Neural crest cell (in vitro differentiated cells): ENCODE results near the gene SYK. TPM values are rescaled to one million over a fixed set of nuclear protein-coding genes. Genes with fewer than 3 reads are reported as not detected.

ENCODE experiments used
- DNase-seq: peaks from one replicate; pipeline ENCODE4 v3.0.0; 2021; ENCODE audit warnings: low read depth, mixed read lengths, low spot score
- H3K27ac Mint-ChIP-seq: one replicate; pipeline ENCODE4 v1.8.0; 2021; ENCODE audit warnings: mild to moderate bottlenecking, mixed read lengths; ENCODE audit not compliant: unreplicated experiment
- H3K27me3 Mint-ChIP-seq: 2 replicates; pipeline ENCODE4 v1.8.0; 2021; ENCODE audit warnings: low read depth, mild to moderate bottlenecking, mixed read lengths
- H3K36me3 Mint-ChIP-seq: 2 replicates; pipeline ENCODE4 v1.8.0; 2021; ENCODE audit warnings: low read depth, mild to moderate bottlenecking, mixed read lengths
- H3K4me1 Mint-ChIP-seq: 2 replicates; pipeline ENCODE4 v1.8.0; 2021; ENCODE audit warnings: mixed read lengths
- H3K4me3 Mint-ChIP-seq: one replicate; pipeline ENCODE4 v1.8.0; 2021; ENCODE audit warnings: mild to moderate bottlenecking, mixed read lengths
- H3K9me3 Mint-ChIP-seq: 2 replicates; pipeline ENCODE4 v1.8.0; 2021; ENCODE audit warnings: mixed read lengths
- CTCF ChIP-seq: fragments of 200-600 bp; sonication (generic); conservative IDR thresholded peaks from 2 replicates; pipeline ENCODE4 v1.5.0; 2021; ENCODE audit warnings: antibody characterized with exemption, mild to moderate bottlenecking
- total RNA-seq: library from RNA; stranded (reverse); gene quantifications from 2 replicates; pipeline ENCODE4 v1.2.1, GENCODE V29; 2021

SYK gene
- total RNA-seq, 1 donor from 2014 or later, result 0.98 TPM

GRCh38 chr9:90770182-90770738 lies 31.4 kb upstream of the SYK start:
- no peak overlapping the region for H3K4me3 Mint-ChIP-seq
- peaks cover 24% of the 10 kb centered on the region for H3K9me3 Mint-ChIP-seq
- no peak overlapping the region for H3K27ac Mint-ChIP-seq
- DNase-seq, result no peak
- H3K4me1 Mint-ChIP-seq, result no peaks in the 10 kb centered on the region
- no peaks in the 10 kb centered on the region for H3K27me3 Mint-ChIP-seq
- peaks cover 4% of the 10 kb centered on the region for H3K36me3 Mint-ChIP-seq
- TF ChIP-seq CTCF, result no peak

GRCh38 chr9:90770927-90771326 lies 30.7 kb upstream of the SYK start:
- Mint-ChIP-seq H3K4me3 (no peak overlapping the region), H3K36me3 (peaks cover 2% of the 10 kb centered on the region), H3K9me3 (peaks cover 17% of the 10 kb centered on the region), H3K4me1 (no peaks in the 10 kb centered on the region), H3K27me3 (no peaks in the 10 kb centered on the region), H3K27ac (no peak overlapping the region)
- no peak for DNase-seq
- no peak for TF ChIP-seq CTCF

- Mint-ChIP-seq H3K4me1 (no peaks in the 10 kb centered on the region), H3K36me3 (peaks cover 2% of the 10 kb centered on the region), H3K9me3 (peaks cover 14% of the 10 kb centered on the region), H3K27me3 (no peaks in the 10 kb centered on the region), H3K27ac (no peak overlapping the region), H3K4me3 (no peak overlapping the region)
- DNase-seq, result no peak
- no peak for TF ChIP-seq CTCF
Measured at GRCh38 chr9:90772386-90772785, 29.2 kb upstream of the SYK start.

- H3K27ac Mint-ChIP-seq, result no peak overlapping the region
- peaks cover 15% of the 10 kb centered on the region for H3K9me3 Mint-ChIP-seq
- no peak for DNase-seq
- H3K4me3 Mint-ChIP-seq, result no peak overlapping the region
- TF ChIP-seq CTCF, result peak; percentile 62
- peaks cover 2% of the 10 kb centered on the region for H3K36me3 Mint-ChIP-seq
- H3K4me1 Mint-ChIP-seq, result peaks cover 2% of the 10 kb centered on the region
- no peaks in the 10 kb centered on the region for H3K27me3 Mint-ChIP-seq
Measured at GRCh38 chr9:90773617-90774016, 28.0 kb upstream of the SYK start.

- Mint-ChIP-seq H3K27me3 (no peaks in the 10 kb centered on the region), H3K4me1 (peaks cover 7% of the 10 kb centered on the region)
Measured at GRCh38 chr9:90774071-90774470, 27.5 kb upstream of the SYK start.

More at GRCh38 chr9:90774071-90774470, 27.5 kb upstream of the SYK start:
- no peak for TF ChIP-seq CTCF
- H3K4me3 Mint-ChIP-seq, result no peak overlapping the region
- DNase-seq, result no peak
- no peak overlapping the region for H3K27ac Mint-ChIP-seq
- H3K36me3 Mint-ChIP-seq, result peaks cover 5% of the 10 kb centered on the region
- peaks cover 17% of the 10 kb centered on the region for H3K9me3 Mint-ChIP-seq
